ENCODE results near the gene CD9.

Gene CD9

GRCh38 chr12:6229224-6230218, 29.3 kb downstream of the CD9 start:
- Histone ChIP-seq H3K9me2 (ENCODE audit: low read depth, low read length) (no peaks in the 10 kb centered on the region), H3K9ac (ENCODE audit: low read length) (peak overlapping the region; percentile 25; the same call in 1 of the 2 replicates), H3F3A (ENCODE audit: insufficient read depth, low read length) (no peaks in the 10 kb centered on the region), H3K9me3 (ENCODE audit: low read length) (no peaks in the 10 kb centered on the region), H3K4me3 (ENCODE audit: low read depth, low read length, poor library complexity, severe bottlenecking) (no peak overlapping the region), H3K4me1 (ENCODE audit: insufficient read depth, low read length, severe bottlenecking) (peaks cover 76% of the 10 kb centered on the region), H3K4me2 (ENCODE audit: low read length) (peak overlapping the region; percentile 33; the same call in 1 of the 2 replicates), H3K27me3 (ENCODE audit: insufficient read depth, low read length) (no peaks in the 10 kb centered on the region), H3K79me2 (ENCODE audit: insufficient read depth, low read length) (no peaks in the 10 kb centered on the region), H3K36me3 (ENCODE audit: insufficient read depth, low read length) (peaks cover 29% of the 10 kb centered on the region; the same call in 1 of the 2 replicates), H4K20me1 (ENCODE audit: insufficient read depth, low read length) (no peaks in the 10 kb centered on the region), H2AFZ (ENCODE audit: low read length) (no peak overlapping the region), H3K27ac (ENCODE audit: low read depth, low read length, poor library complexity, severe bottlenecking) (peak overlapping the region; percentile 84)
- TF ChIP-seq EZH2 (IDR thresholded peaks at IDR 0.05; ENCODE audit: borderline replicate concordance, low read length) (no peak), CTCF (IDR thresholded peaks at IDR 0.05; ENCODE audit: low read length) (no peak)

- Histone ChIP-seq H3K4me3 (ENCODE audit: low read depth, low read length, poor library complexity, severe bottlenecking) (no peak overlapping the region), H3K4me2 (ENCODE audit: low read length) (peak overlapping the region; percentile 33; the same call in 1 of the 2 replicates)
These were observed 30.3 kb downstream of the CD9 start for GRCh38 chr12:6230321-6231110.

More at GRCh38 chr12:6230321-6231110, 30.3 kb downstream of the CD9 start:
- H3K9me2 ChIP-seq (ENCODE audit: low read depth, low read length), result no peaks in the 10 kb centered on the region
- H3F3A ChIP-seq (ENCODE audit: insufficient read depth, low read length), result no peaks in the 10 kb centered on the region
- no peak overlapping the region for H2AFZ ChIP-seq (ENCODE audit: low read length)
- no peaks in the 10 kb centered on the region for H3K27me3 ChIP-seq (ENCODE audit: insufficient read depth, low read length)
- H4K20me1 ChIP-seq (ENCODE audit: insufficient read depth, low read length), result no peaks in the 10 kb centered on the region
- H3K4me1 ChIP-seq (ENCODE audit: insufficient read depth, low read length, severe bottlenecking), result peaks cover 69% of the 10 kb centered on the region
- peak overlapping the region; percentile 84 for H3K27ac ChIP-seq (ENCODE audit: low read depth, low read length, poor library complexity, severe bottlenecking)
- H3K36me3 ChIP-seq (ENCODE audit: insufficient read depth, low read length), result peaks cover 34% of the 10 kb centered on the region; the same call in 1 of the 2 replicates
- TF ChIP-seq EZH2 (IDR thresholded peaks at IDR 0.05; ENCODE audit: borderline replicate concordance, low read length) (no peak), CTCF (IDR thresholded peaks at IDR 0.05; ENCODE audit: low read length) (no peak)
- peak overlapping the region; percentile 25; the same call in 1 of the 2 replicates for H3K9ac ChIP-seq (ENCODE audit: low read length)
- H3K9me3 ChIP-seq (ENCODE audit: low read length), result no peaks in the 10 kb centered on the region
- H3K79me2 ChIP-seq (ENCODE audit: insufficient read depth, low read length), result no peaks in the 10 kb centered on the region

All from OCI-LY1 (cell line).